Measurements from ENCODE around the gene FOXP1.

- TF ChIP-seq EZH2 (IDR thresholded peaks at IDR 0.05; ENCODE audit: insufficient read depth, low read length) (no peak), CTCF (IDR thresholded peaks at IDR 0.05; ENCODE audit: insufficient read depth, low read depth, low read length) (no peak)
These were observed 310.1 kb downstream of the FOXP1 start for GRCh38 chr3:71273453-71273852.

All from astrocyte (in vitro differentiated cells and primary cell).